WTC11 (cell line): ENCODE data around the gene ADK. TPM values are rescaled to one million over a fixed set of nuclear protein-coding genes. Genes with fewer than 3 reads are reported as not detected.

Experiments used
- ATAC-seq: fragments of 200-7000 bp; cut with Tn5 transposase; 2 replicates; pipeline ENCODE4 v1.10.0; 2021; ENCODE audit warnings: mild to moderate bottlenecking, moderate library complexity
- CTCF ChIA-PET: fragments of 300-600 bp; sonication (Branson Sonifier 250); formaldehyde crosslinking; loops from one replicate; lab custom pipeline; 2021; ENCODE audit warnings: antibody characterized with exemption; lab: Charles Lee
- POLR2A ChIA-PET: fragments of 350-600 bp; sonication (Branson Sonifier 250); formaldehyde crosslinking; loops from one replicate; lab custom pipeline; 2021; ENCODE audit warnings: antibody characterized with exemption; lab: Charles Lee
- DNase-seq: peaks from one replicate; pipeline ENCODE4 v3.0.0; 2021; ENCODE audit warnings: low spot score
- H3K27ac Mint-ChIP-seq: 2 replicates; pipeline ENCODE4 v1.8.0; 2021; ENCODE audit warnings: mixed read lengths
- H3K27me3 Mint-ChIP-seq: 2 replicates; pipeline ENCODE4 v1.8.0; 2021; ENCODE audit warnings: low read depth, mild to moderate bottlenecking, moderate library complexity, mixed read lengths
- H3K36me3 Mint-ChIP-seq: 2 replicates; pipeline ENCODE4 v1.8.0; 2021; ENCODE audit warnings: mixed read lengths
- H3K4me1 Mint-ChIP-seq: 2 replicates; pipeline ENCODE4 v1.8.0; 2022; ENCODE audit warnings: mixed read lengths
- H3K4me3 Mint-ChIP-seq: 2 replicates; pipeline ENCODE4 v1.8.0; 2021; ENCODE audit warnings: mild to moderate bottlenecking, moderate library complexity, mixed read lengths
- H3K9me3 Mint-ChIP-seq: 2 replicates; pipeline ENCODE4 v1.8.0; 2021; ENCODE audit warnings: mixed read lengths
- FOXP1 ChIP-seq: sonication (generic); formaldehyde crosslinking; IDR thresholded peaks from 2 replicates; pipeline ENCODE4 v1.8.0; 2022; ENCODE audit warnings: missing genetic modification reagents, mild to moderate bottlenecking, moderate library complexity, borderline replicate concordance
- GABPB1 ChIP-seq: sonication (generic); formaldehyde crosslinking; IDR thresholded peaks from 2 replicates; pipeline ENCODE4 v1.8.1; 2023; ENCODE audit warnings: mild to moderate bottlenecking, missing genetic modification reagents
- IRF2 ChIP-seq: sonication (generic); formaldehyde crosslinking; IDR thresholded peaks from 2 replicates; pipeline ENCODE4 v1.8.0; 2022; ENCODE audit warnings: low read depth, missing genetic modification reagents, borderline replicate concordance
- MYBL2 ChIP-seq: sonication (generic); formaldehyde crosslinking; IDR thresholded peaks from 2 replicates; pipeline ENCODE4 v1.8.1; 2023; ENCODE audit warnings: mild to moderate bottlenecking, moderate library complexity, missing genetic modification reagents
- NFE2L1 ChIP-seq: sonication (generic); formaldehyde crosslinking; IDR thresholded peaks from 2 replicates; pipeline ENCODE4 v1.8.1; 2023; ENCODE audit warnings: missing genetic modification reagents
- NFYB ChIP-seq: sonication (generic); formaldehyde crosslinking; conservative IDR thresholded peaks from 2 replicates; pipeline ENCODE4 v1.8.0; 2022; ENCODE audit warnings: low read depth, missing genetic modification reagents
- NR3C1 ChIP-seq: sonication (generic); formaldehyde crosslinking; conservative IDR thresholded peaks from 2 replicates; pipeline ENCODE4 v1.8.1; 2023; ENCODE audit warnings: low read depth, mild to moderate bottlenecking, missing genetic modification reagents
- PREB ChIP-seq: sonication (generic); formaldehyde crosslinking; IDR thresholded peaks from 2 replicates; pipeline ENCODE4 v1.8.1; 2022; ENCODE audit warnings: mild to moderate bottlenecking, missing genetic modification reagents, moderate library complexity, borderline replicate concordance
- SMAD3 ChIP-seq: sonication (generic); formaldehyde crosslinking; IDR thresholded peaks from 2 replicates; pipeline ENCODE4 v1.8.0; 2022; ENCODE audit warnings: missing genetic modification reagents, mild to moderate bottlenecking, borderline replicate concordance
- SMAD4 ChIP-seq: sonication (generic); formaldehyde crosslinking; IDR thresholded peaks from 2 replicates; pipeline ENCODE4 v1.8.0; 2022; ENCODE audit warnings: mild to moderate bottlenecking, missing genetic modification reagents
- TEAD4 ChIP-seq: sonication (generic); formaldehyde crosslinking; IDR thresholded peaks from 2 replicates; pipeline ENCODE4 v1.8.0; 2022; ENCODE audit warnings: mild to moderate bottlenecking, missing genetic modification reagents
- TP53 ChIP-seq: sonication (generic); formaldehyde crosslinking; IDR thresholded peaks from 2 replicates; pipeline ENCODE4 v1.8.1; 2023; ENCODE audit warnings: mild to moderate bottlenecking, missing genetic modification reagents
- ZMAT4 ChIP-seq: fragments of 250-450 bp; sonication (Bioruptor Pico); IDR thresholded peaks from 2 replicates; pipeline ENCODE4 v1.9.0; 2021; ENCODE audit warnings: mild to moderate bottlenecking
- ZNF138 ChIP-seq: sonication (generic); formaldehyde crosslinking; conservative IDR thresholded peaks from 2 replicates; pipeline ENCODE4 v1.8.1; 2022; ENCODE audit warnings: mild to moderate bottlenecking, moderate library complexity, missing genetic modification reagents
- ZNF263 ChIP-seq: sonication (generic); formaldehyde crosslinking; IDR thresholded peaks from 2 replicates; pipeline ENCODE4 v1.8.1; 2022; ENCODE audit warnings: low read depth, mild to moderate bottlenecking, moderate library complexity, missing genetic modification reagents
- ZSCAN18 ChIP-seq: fragments of 250-450 bp; sonication (Bioruptor Pico); IDR thresholded peaks from 2 replicates; pipeline ENCODE4 v2.1.2; 2022; ENCODE audit warnings: mild to moderate bottlenecking, moderate library complexity
- total RNA-seq: library from RNA; stranded (reverse); gene quantifications from 3 replicates; pipeline ENCODE4 v1.2.3, GENCODE V29; 2021
- TF ChIP-seq, protein P1 (sequence below): sonication (generic); formaldehyde crosslinking; IDR thresholded peaks from 2 replicates; pipeline ENCODE4 v1.8.0; 2022; ENCODE audit warnings: mild to moderate bottlenecking, missing genetic modification reagents
- TF ChIP-seq, protein P2 (sequence below): fragments of 200-600 bp; IDR thresholded peaks from 2 replicates; pipeline ENCODE4 v1.8.0; 2022; ENCODE audit warnings: antibody characterized with exemption
- TF ChIP-seq, protein P3 (sequence below): sonication (generic); formaldehyde crosslinking; IDR thresholded peaks from 2 replicates; pipeline ENCODE4 v1.8.1; 2022; ENCODE audit warnings: mild to moderate bottlenecking, moderate library complexity, missing genetic modification reagents
- TF ChIP-seq, protein P4 (sequence below): sonication (generic); formaldehyde crosslinking; conservative IDR thresholded peaks from 2 replicates; pipeline ENCODE4 v1.8.1; 2022; ENCODE audit warnings: mild to moderate bottlenecking, missing genetic modification reagents

ADK gene
- total RNA-seq, 1 experiment from 2014 or later = 32.7 TPM

GRCh38 chr10:74113546-74113945, 37.5 kb upstream of the ADK start (continued):
- TF ChIP-seq ZMAT4 (CRISPR knock-in tag) = no peak
- TF ChIP-seq, all 79 proteins: peak for 0

DNA sequence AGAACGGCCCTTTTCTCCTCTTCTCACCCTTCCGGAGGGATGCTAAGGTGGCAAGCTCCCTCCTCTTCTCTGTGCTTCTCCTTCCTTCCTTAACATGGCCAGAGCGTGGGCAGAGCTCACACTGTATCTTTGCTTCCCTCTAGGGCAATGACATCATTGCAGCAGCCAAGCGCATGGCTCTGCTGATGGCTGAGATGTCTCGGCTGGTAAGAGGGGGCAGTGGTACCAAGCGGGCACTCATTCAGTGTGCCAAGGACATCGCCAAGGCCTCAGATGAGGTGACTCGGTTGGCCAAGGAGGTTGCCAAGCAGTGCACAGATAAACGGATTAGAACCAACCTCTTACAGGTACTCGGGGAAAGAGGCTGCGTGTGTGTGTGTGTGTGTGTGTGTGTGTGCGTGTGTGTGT, 37.0 kb upstream of the ADK start:
- H3K4me1 Mint-ChIP-seq = no peaks in the 10 kb centered on the region
- H3K4me3 Mint-ChIP-seq = no peak overlapping the region
- H3K27me3 Mint-ChIP-seq = no peaks in the 10 kb centered on the region
- TF ChIP-seq FOXP1 (CRISPR knock-in tag) (no peak), GABPB1 (CRISPR knock-in tag) (no peak), TP53 (CRISPR knock-in tag) (no peak), SMAD4 (CRISPR knock-in tag) (no peak), ZNF263 (no peak), ZSCAN18 (no peak), PREB (CRISPR knock-in tag) (no peak), SMAD3 (no peak), TEAD4 (CRISPR knock-in tag) (no peak), ZNF138 (CRISPR knock-in tag) (no peak), NR3C1 (CRISPR knock-in tag) (no peak), MYBL2 (CRISPR knock-in tag) (no peak), NFYB (CRISPR knock-in tag) (no peak), IRF2 (CRISPR knock-in tag) (no peak), NFE2L1 (CRISPR knock-in tag) (no peak)
- TF ChIP-seq, protein P1, sequence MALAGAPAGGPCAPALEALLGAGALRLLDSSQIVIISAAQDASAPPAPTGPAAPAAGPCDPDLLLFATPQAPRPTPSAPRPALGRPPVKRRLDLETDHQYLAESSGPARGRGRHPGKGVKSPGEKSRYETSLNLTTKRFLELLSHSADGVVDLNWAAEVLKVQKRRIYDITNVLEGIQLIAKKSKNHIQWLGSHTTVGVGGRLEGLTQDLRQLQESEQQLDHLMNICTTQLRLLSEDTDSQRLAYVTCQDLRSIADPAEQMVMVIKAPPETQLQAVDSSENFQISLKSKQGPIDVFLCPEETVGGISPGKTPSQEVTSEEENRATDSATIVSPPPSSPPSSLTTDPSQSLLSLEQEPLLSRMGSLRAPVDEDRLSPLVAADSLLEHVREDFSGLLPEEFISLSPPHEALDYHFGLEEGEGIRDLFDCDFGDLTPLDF (CRISPR knock-in tag) = no peak
- TF ChIP-seq, protein P2, sequence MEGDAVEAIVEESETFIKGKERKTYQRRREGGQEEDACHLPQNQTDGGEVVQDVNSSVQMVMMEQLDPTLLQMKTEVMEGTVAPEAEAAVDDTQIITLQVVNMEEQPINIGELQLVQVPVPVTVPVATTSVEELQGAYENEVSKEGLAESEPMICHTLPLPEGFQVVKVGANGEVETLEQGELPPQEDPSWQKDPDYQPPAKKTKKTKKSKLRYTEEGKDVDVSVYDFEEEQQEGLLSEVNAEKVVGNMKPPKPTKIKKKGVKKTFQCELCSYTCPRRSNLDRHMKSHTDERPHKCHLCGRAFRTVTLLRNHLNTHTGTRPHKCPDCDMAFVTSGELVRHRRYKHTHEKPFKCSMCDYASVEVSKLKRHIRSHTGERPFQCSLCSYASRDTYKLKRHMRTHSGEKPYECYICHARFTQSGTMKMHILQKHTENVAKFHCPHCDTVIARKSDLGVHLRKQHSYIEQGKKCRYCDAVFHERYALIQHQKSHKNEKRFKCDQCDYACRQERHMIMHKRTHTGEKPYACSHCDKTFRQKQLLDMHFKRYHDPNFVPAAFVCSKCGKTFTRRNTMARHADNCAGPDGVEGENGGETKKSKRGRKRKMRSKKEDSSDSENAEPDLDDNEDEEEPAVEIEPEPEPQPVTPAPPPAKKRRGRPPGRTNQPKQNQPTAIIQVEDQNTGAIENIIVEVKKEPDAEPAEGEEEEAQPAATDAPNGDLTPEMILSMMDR = no peak
- TF ChIP-seq, protein P3, sequence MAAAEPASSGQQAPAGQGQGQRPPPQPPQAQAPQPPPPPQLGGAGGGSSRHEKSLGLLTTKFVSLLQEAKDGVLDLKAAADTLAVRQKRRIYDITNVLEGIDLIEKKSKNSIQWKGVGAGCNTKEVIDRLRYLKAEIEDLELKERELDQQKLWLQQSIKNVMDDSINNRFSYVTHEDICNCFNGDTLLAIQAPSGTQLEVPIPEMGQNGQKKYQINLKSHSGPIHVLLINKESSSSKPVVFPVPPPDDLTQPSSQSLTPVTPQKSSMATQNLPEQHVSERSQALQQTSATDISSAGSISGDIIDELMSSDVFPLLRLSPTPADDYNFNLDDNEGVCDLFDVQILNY (CRISPR knock-in tag) = no peak
- TF ChIP-seq, protein P4, sequence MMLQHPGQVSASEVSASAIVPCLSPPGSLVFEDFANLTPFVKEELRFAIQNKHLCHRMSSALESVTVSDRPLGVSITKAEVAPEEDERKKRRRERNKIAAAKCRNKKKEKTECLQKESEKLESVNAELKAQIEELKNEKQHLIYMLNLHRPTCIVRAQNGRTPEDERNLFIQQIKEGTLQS = no peak
- TF ChIP-seq, all 79 proteins: peak for 0
- Mint-ChIP-seq H3K27ac (no peak overlapping the region), H3K36me3 (peaks cover 93% of the 10 kb centered on the region), H3K9me3 (no peaks in the 10 kb centered on the region)
- no peak for DNase-seq
- no peak for ATAC-seq
- CTCF ChIA-PET = interaction anchor here (0.6 to 0.7 kb wide), 2 partner anchors 11 to 14 kb away, joined by 3 read pairs; no protein-coding TSS in a partner anchor
- POLR2A ChIA-PET = no interaction called here
